Mesothelial cell of epicardium (in vitro differentiated cells): Measurements from ENCODE around the gene RAB18. TPM values are rescaled to one million over a fixed set of nuclear protein-coding genes. Genes with fewer than 3 reads are reported as not detected.
"Not testable (repeated sequence)": the region's sequence is repeated elsewhere in the genome, so short reads cannot be mapped to it uniquely, and the experiment has no call there.

Experiments
- DNase-seq, 2 experiments: peaks; one replicate each; pipeline ENCODE4 v3.0.0; 2021; ENCODE audit warnings: low spot score in 2 of 2; ENCODE audit not compliant: unreplicated experiment in 2 of 2
- H3K27ac Mint-ChIP-seq: 2 replicates; pipeline ENCODE4 v1.8.0; 2021; ENCODE audit warnings: mixed read lengths
- H3K27me3 Mint-ChIP-seq: 2 replicates; pipeline ENCODE4 v1.8.0; 2021; ENCODE audit warnings: low read depth, mixed read lengths
- H3K36me3 Mint-ChIP-seq: 2 replicates; pipeline ENCODE4 v1.8.0; 2021; ENCODE audit warnings: mixed read lengths
- H3K4me1 Mint-ChIP-seq: 2 replicates; pipeline ENCODE4 v1.8.0; 2021; ENCODE audit warnings: mixed read lengths
- H3K4me3 Mint-ChIP-seq: 2 replicates; pipeline ENCODE4 v1.8.0; 2021; ENCODE audit warnings: mild to moderate bottlenecking, moderate library complexity, mixed read lengths
- H3K9me3 Mint-ChIP-seq: 2 replicates; pipeline ENCODE4 v1.8.0; 2021; ENCODE audit warnings: mixed read lengths
- total RNA-seq: library from RNA; stranded (reverse); gene quantifications from 3 replicates; pipeline ENCODE4 v1.2.1, GENCODE V29; 2021
- TF ChIP-seq, protein P1 (sequence below): fragments of 200-600 bp; sonication (generic); IDR thresholded peaks from one replicate; pipeline ENCODE4 v1.5.0; 2021; ENCODE audit warnings: antibody characterized with exemption; ENCODE audit not compliant: unreplicated experiment

Gene RAB18
- total RNA-seq, 1 donor from 2014 or later = 93.7 TPM

DNA sequence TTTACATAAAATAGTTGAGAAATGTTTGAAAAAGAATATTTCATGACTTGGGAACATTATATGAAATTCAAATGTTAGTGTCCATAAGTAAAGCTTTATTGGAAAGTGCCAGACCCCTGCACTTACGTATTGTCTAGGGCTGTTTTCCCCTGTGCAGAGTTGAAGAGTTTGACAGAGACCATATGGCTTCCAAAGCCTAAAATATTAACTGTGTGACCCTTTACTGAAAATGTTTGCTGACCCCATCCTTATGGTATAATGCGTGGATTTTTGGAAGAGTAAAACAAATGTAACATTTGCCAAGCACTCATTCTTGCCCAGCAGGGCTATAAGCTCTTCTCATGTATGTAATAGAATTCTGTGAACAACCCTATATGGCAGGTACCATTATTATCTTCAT is 40.1 kb upstream of the RAB18 start:
- TF ChIP-seq, protein P1, sequence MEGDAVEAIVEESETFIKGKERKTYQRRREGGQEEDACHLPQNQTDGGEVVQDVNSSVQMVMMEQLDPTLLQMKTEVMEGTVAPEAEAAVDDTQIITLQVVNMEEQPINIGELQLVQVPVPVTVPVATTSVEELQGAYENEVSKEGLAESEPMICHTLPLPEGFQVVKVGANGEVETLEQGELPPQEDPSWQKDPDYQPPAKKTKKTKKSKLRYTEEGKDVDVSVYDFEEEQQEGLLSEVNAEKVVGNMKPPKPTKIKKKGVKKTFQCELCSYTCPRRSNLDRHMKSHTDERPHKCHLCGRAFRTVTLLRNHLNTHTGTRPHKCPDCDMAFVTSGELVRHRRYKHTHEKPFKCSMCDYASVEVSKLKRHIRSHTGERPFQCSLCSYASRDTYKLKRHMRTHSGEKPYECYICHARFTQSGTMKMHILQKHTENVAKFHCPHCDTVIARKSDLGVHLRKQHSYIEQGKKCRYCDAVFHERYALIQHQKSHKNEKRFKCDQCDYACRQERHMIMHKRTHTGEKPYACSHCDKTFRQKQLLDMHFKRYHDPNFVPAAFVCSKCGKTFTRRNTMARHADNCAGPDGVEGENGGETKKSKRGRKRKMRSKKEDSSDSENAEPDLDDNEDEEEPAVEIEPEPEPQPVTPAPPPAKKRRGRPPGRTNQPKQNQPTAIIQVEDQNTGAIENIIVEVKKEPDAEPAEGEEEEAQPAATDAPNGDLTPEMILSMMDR = no peak
- Mint-ChIP-seq H3K9me3 (no peaks in the 10 kb centered on the region), H3K4me3 (no peak overlapping the region), H3K27me3 (peaks cover 14% of the 10 kb centered on the region), H3K27ac (no peak overlapping the region), H3K36me3 (no peaks in the 10 kb centered on the region), H3K4me1 (peaks cover 5% of the 10 kb centered on the region)
- DNase-seq = no peak

DNA sequence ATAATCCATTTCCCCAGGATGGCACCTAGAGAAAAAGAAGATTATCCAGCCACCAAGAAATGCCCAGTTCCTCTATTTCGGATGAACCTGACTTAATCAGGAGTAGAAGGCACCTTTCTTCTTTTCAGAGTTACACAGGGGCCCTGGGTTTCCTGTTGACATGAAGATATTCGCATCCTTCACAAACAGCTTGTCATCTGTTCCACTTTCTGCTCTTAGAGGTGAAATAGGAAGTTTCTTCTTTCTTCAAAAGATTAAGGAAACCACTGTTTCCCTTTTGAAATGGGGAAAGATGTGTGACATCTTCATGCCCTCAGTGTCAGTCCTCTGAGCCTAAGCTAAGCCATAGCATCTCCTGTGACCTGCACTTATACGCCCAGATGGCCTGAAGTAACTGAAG is 39.1 kb upstream of the RAB18 start:
- Mint-ChIP-seq H3K27ac (no peak overlapping the region), H3K27me3 (peaks cover 14% of the 10 kb centered on the region), H3K36me3 (no peaks in the 10 kb centered on the region), H3K9me3 (no peaks in the 10 kb centered on the region), H3K4me1 (peaks cover 5% of the 10 kb centered on the region), H3K4me3 (no peak overlapping the region)
- TF ChIP-seq, protein P1 = no peak
- no peak for DNase-seq

DNA sequence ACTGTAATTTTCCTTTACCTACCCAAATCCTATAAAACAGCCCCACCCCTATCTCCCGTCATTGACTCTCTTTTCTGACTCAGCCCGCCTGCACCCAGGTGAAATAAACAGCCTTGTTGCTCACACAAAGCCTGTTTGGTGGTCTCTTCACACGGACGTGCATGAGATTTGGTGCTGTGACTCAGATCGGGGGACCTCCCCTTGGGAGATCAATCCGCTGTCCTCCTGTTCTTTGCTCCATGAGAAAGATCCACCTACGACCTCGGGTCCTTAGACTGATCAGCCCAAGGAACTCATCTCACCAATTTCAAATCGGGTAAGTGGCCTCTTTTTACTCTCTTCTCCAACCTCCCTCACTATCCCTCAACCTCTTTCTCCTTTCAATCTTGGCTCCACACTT is 38.5 kb upstream of the RAB18 start:
- not testable (repeated sequence) for H3K9me3 Mint-ChIP-seq, H3K4me1 Mint-ChIP-seq, DNase-seq, H3K36me3 Mint-ChIP-seq, H3K4me3 Mint-ChIP-seq, H3K27ac Mint-ChIP-seq
- H3K27me3 Mint-ChIP-seq = peaks cover 14% of the 10 kb centered on the region

DNA sequence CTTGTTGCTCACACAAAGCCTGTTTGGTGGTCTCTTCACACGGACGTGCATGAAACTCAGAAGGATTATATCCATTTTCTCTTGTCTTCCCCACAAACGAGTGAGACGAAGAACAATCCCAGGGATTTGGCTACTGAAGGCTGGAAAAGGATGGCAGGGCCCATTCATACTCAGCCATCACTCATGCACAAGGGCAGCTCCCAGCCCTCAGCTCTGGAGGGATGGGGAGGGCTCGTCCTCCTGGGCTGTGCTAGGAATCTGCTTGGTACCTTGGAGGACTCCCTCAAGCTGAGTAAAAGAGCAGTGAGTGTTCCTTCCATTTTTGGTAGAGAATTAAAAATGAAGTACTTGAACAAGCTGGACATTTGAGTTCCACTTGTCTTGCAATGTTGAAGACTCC is 33.2 kb upstream of the RAB18 start:
- DNase-seq = no peak
- H3K27ac Mint-ChIP-seq = no peak overlapping the region
- H3K9me3 Mint-ChIP-seq = no peaks in the 10 kb centered on the region
- H3K27me3 Mint-ChIP-seq = peaks cover 17% of the 10 kb centered on the region
- no peaks in the 10 kb centered on the region for H3K4me1 Mint-ChIP-seq
- TF ChIP-seq, protein P1 = no peak
- H3K4me3 Mint-ChIP-seq = no peak overlapping the region
- H3K36me3 Mint-ChIP-seq = no peaks in the 10 kb centered on the region

DNA sequence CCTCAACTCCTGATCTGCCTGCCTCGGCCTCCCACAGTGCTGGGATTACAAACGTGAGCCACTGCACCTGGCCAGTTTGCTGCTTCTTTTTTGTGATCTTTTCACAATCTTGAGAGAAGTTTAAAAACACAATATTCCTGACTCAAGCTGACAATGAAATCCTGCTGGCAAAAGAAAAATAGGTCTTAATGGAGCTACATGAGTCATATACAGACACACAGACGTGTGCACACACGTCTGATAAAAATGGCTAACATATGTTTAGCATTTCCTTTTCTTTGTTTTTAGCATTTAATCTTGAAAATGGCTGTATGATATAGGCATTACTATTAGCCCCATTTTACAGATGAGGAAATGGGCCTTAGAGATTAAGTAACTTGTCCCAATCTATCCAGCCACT is 29.4 kb upstream of the RAB18 start:
- Mint-ChIP-seq H3K27me3 (peaks cover 9% of the 10 kb centered on the region), H3K36me3 (no peaks in the 10 kb centered on the region), H3K27ac (no peak overlapping the region), H3K4me3 (no peak overlapping the region), H3K4me1 (no peaks in the 10 kb centered on the region), H3K9me3 (peaks cover 7% of the 10 kb centered on the region)
- TF ChIP-seq, protein P1 = no peak
- DNase-seq = no peak

DNA sequence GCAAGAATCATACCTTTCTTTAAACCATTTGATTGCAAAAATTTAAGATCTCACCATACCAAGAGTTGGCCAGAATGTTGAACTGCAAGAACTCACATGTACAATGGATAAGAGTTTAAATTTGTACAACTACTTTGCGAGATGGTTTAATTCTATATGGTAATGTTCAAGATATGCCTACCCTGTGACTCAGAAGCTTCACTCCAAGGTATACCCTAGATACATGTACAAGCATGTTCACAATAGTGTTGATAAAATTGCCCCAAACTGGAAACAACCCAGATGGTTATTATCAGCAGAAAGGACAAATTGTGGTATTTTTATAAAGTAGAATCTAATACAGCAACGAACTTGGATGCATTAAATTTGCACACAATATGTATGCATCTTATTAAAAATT is 25.1 kb upstream of the RAB18 start:
- Mint-ChIP-seq H3K36me3 (no peaks in the 10 kb centered on the region), H3K27ac (no peak overlapping the region), H3K9me3 (peaks cover 7% of the 10 kb centered on the region), H3K4me3 (no peak overlapping the region), H3K27me3 (peaks cover 2% of the 10 kb centered on the region), H3K4me1 (peaks cover 13% of the 10 kb centered on the region)
- TF ChIP-seq, protein P1 = no peak
- DNase-seq = no peak
